Rectal smooth muscle tissue (tissue), 1 donor: Measurements from ENCODE around the gene ANXA11.
"Not testable (repeated sequence)": the region's sequence is repeated elsewhere in the genome, so short reads cannot be mapped to it uniquely, and the experiment has no call there.

ENCODE experiments used
- H3K27ac ChIP-seq: one replicate; pipeline ENCODE4 v1.7.0; 2013; ENCODE audit warnings: low read depth, low read length, inconsistent platforms
- H3K27me3 ChIP-seq: one replicate; pipeline ENCODE4 v1.7.0; 2013; ENCODE audit warnings: low read length; ENCODE audit not compliant: control insufficient read depth, insufficient read depth
- H3K36me3 ChIP-seq: one replicate; pipeline ENCODE4 v1.7.0; 2013; ENCODE audit warnings: low read length; ENCODE audit not compliant: control insufficient read depth, insufficient read depth
- H3K4me1 ChIP-seq: one replicate; pipeline ENCODE4 v1.7.0; 2013; ENCODE audit warnings: low read length; ENCODE audit not compliant: control insufficient read depth, insufficient read depth
- H3K4me3 ChIP-seq: one replicate; pipeline ENCODE4 v1.7.0; 2013; ENCODE audit warnings: low read length
- H3K9ac ChIP-seq: one replicate; pipeline ENCODE4 v1.7.0; 2013; ENCODE audit warnings: low read length

The ANXA11 gene

GRCh38 chr10:80203835-80204676 lies 1.3 kb downstream of the ANXA11 start:
- Histone ChIP-seq H3K27me3 (no peaks in the 10 kb centered on the region), H3K4me3 (peak overlapping the region; percentile 78), H3K9ac (peak overlapping the region; percentile 46), H3K36me3 (peaks cover 4% of the 10 kb centered on the region), H3K4me1 (peaks cover 26% of the 10 kb centered on the region), H3K27ac (peak overlapping the region; percentile 93)

DNA sequence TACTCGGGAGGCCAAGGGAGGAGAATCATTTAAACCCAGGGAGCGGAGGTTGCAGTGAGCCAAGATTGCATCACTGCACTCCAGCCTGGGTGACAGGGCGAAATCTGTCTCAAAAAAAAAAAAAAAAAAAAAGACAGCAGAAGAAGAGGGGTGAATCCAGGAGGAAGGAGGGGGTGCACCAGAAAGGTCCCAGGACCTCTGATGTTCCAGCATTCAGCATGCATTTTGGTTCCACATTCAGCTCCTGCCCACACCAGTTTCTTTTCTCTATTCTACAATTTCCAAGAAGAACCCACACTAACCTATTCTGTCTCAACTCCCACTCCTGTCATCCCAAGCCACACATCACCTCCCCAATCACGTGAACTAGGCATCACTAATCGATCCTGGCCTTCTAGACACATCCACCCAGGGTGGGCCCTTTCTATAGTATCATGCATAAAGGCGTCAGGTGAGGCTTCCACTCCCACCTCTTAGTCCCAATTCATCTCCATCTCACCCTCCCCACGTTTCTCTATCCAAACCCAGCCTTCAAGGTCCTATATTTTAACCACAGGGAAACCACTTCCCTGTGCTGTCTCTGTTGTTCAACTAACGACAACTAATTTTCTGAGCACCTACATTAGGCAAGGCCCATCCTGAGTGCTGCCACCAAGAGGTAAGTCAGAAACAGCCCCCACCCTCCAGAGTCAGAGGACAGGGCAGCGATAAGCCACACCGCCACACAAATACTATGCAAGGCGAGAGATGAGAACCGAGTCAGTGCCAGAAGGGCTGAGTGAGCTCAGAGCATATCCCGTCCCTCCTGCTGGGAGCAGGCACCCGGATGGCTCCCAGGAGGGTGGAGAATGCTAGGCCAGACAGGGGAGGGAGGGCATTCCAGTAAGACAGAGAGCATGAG lies 2.2 kb downstream of the ANXA11 start:
- Histone ChIP-seq H3K9ac (no peak overlapping the region), H3K27me3 (no peaks in the 10 kb centered on the region), H3K4me3 (peak overlapping the region; percentile 78), H3K36me3 (peaks cover 4% of the 10 kb centered on the region), H3K4me1 (peaks cover 26% of the 10 kb centered on the region), H3K27ac (peak overlapping the region; percentile 93)

DNA sequence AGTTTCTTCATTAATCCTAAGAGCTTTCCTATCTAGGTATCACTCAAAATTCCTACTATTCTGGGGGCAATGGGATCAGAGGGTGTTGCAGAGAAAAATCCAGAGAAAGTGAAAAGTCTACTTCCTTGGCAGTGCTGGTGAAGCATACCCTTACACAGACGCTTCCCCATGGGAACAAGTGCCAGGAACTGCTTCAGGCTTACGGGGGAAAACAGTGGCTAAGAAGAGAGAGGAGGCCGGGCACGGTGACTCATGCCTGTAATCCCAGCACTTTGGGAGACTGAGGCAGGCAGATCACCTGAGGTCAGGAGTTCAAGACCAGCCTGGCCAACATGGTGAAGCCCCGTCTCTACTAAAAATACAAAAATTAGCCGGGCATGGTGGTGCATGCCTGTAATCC lies 2.8 kb downstream of the ANXA11 start:
- H3K27me3 ChIP-seq, H3K9ac ChIP-seq, H3K36me3 ChIP-seq, H3K27ac ChIP-seq: not testable (repeated sequence)
- Histone ChIP-seq H3K4me1 (peaks cover 26% of the 10 kb centered on the region), H3K4me3 (peak overlapping the region; percentile 22)

DNA sequence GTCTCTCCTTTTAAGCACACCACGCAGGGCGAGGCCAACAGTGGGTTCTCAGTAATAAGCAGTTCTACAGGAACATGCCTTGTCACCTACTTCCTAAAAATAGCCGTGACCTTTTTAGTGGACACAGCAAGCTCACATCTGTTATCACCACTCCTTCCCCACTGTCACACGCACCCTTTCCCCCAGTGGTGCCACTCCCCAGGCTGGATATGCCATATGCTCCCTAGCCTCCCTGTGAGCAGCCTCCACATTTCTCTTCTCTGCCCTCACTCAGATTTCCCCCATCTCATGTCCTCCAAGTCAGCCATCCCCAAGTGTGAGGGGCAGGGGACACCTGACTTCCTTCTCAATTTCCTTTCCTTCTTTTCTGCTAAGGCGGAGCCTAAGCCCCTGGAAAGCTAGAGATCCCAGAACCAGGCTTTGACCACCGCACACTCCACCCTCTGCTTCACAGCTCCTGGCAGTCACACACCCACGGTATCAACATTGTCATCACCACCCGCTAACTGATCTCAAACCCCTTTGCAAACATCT lies 3.7 kb downstream of the ANXA11 start:
- Histone ChIP-seq H3K9ac (no peak overlapping the region), H3K36me3 (peaks cover 4% of the 10 kb centered on the region), H3K4me1 (peaks cover 31% of the 10 kb centered on the region), H3K4me3 (peak overlapping the region; percentile 12), H3K27me3 (no peaks in the 10 kb centered on the region), H3K27ac (peak overlapping the region; percentile 17)

DNA sequence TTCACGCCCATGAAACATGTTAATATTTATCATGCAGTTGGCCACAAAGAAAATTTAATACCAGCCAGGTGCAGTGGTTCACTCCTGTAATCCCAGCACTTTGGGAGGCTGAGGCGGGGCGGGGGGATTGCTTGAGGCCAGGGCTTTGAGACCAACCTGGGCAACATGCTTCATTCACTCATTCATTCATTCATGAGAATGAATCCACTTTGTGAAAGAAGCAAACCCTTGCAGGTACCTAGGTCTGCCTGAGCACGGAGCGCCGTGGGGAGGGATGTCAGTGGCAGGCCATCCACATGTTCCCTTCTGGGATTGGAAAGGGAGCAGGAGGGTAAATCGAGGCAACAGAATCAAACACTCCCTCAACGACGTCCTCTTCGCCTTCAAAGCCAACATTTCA lies 4.7 kb downstream of the ANXA11 start:
- peaks cover 27% of the 10 kb centered on the region for H3K4me1 ChIP-seq
- peak overlapping the region; percentile 6 for H3K27ac ChIP-seq
- no peak overlapping the region for H3K4me3 ChIP-seq
- H3K9ac ChIP-seq = no peak overlapping the region
- peaks cover 4% of the 10 kb centered on the region for H3K36me3 ChIP-seq
- no peaks in the 10 kb centered on the region for H3K27me3 ChIP-seq

GRCh38 chr10:80200259-80200658 lies 5.1 kb downstream of the ANXA11 start:
- H3K9ac ChIP-seq = no peak overlapping the region
- peaks cover 4% of the 10 kb centered on the region for H3K36me3 ChIP-seq
- peaks cover 27% of the 10 kb centered on the region for H3K4me1 ChIP-seq
- H3K4me3 ChIP-seq = no peak overlapping the region
- peak overlapping the region; percentile 6 for H3K27ac ChIP-seq
- H3K27me3 ChIP-seq = no peaks in the 10 kb centered on the region

GRCh38 chr10:80199828-80200227 lies 5.5 kb downstream of the ANXA11 start:
- no peak overlapping the region for H3K4me3 ChIP-seq
- peaks cover 27% of the 10 kb centered on the region for H3K4me1 ChIP-seq
- H3K27me3 ChIP-seq = no peaks in the 10 kb centered on the region
- H3K9ac ChIP-seq = no peak overlapping the region
- H3K36me3 ChIP-seq = peaks cover 4% of the 10 kb centered on the region
- peak overlapping the region; percentile 6 for H3K27ac ChIP-seq

- H3K4me3 ChIP-seq = no peak overlapping the region
- H3K9ac ChIP-seq = no peak overlapping the region
- peaks cover 4% of the 10 kb centered on the region for H3K36me3 ChIP-seq
- peak overlapping the region; percentile 48 for H3K27ac ChIP-seq
- H3K27me3 ChIP-seq = no peaks in the 10 kb centered on the region
- peaks cover 15% of the 10 kb centered on the region for H3K4me1 ChIP-seq
These were observed 7.1 kb downstream of the ANXA11 start for GRCh38 chr10:80197972-80198916.

GRCh38 chr10:80196950-80197315 lies 8.4 kb downstream of the ANXA11 start:
- no peak overlapping the region for H3K9ac ChIP-seq
- peak overlapping the region; percentile 16 for H3K4me3 ChIP-seq
- H3K4me1 ChIP-seq = peaks cover 13% of the 10 kb centered on the region
- H3K27ac ChIP-seq = peak overlapping the region; percentile 49
- H3K36me3 ChIP-seq = peaks cover 4% of the 10 kb centered on the region
- H3K27me3 ChIP-seq = no peaks in the 10 kb centered on the region

- Histone ChIP-seq H3K36me3 (peaks cover 4% of the 10 kb centered on the region), H3K9ac (no peak overlapping the region), H3K27ac (peak overlapping the region; percentile 49), H3K27me3 (no peaks in the 10 kb centered on the region), H3K4me1 (peaks cover 10% of the 10 kb centered on the region), H3K4me3 (no peak overlapping the region)
These were observed 8.9 kb downstream of the ANXA11 start for GRCh38 chr10:80196270-80196949.

DNA sequence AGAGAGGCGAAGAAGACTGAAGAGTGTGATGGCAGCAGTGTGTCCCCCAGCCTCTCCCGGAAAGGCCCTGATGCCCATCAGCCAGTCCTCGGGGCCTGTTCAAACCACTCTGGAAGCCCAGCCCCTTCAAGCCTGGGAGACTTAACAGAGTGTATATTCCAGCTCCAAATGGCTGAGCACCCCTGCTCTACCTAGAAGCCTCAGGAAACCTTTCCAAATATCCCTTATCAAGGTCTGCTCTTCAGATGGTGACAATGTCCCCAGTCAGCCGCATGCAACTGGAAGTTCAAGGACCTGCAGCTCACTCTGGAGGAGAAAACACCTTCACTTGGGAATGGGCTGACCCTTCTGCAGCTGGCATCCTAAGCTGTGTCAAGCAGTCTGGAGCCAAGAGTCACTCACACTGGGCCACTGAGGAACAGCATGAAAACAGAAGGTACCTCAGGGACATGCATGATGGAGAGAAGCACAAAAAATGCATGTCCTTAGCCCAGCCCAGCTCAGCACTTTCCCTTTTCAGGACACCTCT lies 10.2 kb downstream of the ANXA11 start:
- H3K27ac ChIP-seq = no peak overlapping the region

More for the DNA sequence above, 10.2 kb downstream of the ANXA11 start:
- Histone ChIP-seq H3K9ac (no peak overlapping the region), H3K36me3 (no peaks in the 10 kb centered on the region), H3K4me3 (no peak overlapping the region), H3K27me3 (no peaks in the 10 kb centered on the region), H3K4me1 (peaks cover 10% of the 10 kb centered on the region)
